HG03196 (cell line): ENCODE data around the gene RCAN1.

Experiments
- ATAC-seq: cut with Tn5 transposase; IDR thresholded peaks from one replicate; pipeline ENCODE4 v1.9.1; 2021; ENCODE audit not compliant: unreplicated experiment

Gene RCAN1

DNA sequence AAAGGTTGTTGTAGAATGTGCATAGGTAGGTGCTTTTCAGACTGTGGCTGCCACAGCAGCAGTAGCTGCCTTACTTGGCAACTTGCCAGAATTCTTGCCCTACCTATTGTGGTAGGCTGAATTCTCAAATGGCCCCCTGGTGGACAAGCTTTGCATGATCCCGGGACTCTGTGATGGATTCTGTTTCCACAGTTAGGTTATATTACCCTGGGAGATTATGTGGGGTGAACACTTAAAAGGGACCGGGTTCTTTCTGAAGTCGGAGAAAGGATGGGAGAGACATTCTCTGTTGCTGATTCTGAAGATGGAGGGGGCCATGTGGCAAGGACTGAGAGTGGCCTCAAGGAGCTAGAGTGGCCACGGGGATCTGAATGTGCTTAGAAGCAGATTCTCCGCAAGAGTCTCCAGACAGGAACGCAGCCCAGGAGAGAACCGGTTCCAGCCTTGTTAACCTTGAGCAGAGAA is 70.8 kb downstream of the RCAN1 start:
- ATAC-seq, result no peak

DNA sequence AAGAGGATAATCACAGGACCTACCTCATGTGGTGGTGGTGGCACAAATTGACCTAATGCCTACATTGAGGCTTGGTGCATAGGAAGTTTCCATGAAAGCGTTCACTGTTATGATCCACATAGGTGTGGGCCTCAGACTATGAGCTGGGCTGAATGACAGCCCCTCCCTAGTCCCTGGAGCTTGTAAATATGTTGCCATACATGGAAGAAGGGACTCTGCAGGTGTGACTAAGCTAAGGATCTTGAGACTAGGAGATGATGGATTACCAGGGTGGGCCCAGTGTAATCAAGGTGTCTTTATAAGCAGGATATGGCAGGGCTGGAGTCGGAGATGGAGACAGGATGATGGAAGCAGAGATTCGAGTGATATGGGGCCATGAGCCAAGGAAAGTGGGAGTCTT is 71.9 kb downstream of the RCAN1 start:
- no peak for ATAC-seq

DNA sequence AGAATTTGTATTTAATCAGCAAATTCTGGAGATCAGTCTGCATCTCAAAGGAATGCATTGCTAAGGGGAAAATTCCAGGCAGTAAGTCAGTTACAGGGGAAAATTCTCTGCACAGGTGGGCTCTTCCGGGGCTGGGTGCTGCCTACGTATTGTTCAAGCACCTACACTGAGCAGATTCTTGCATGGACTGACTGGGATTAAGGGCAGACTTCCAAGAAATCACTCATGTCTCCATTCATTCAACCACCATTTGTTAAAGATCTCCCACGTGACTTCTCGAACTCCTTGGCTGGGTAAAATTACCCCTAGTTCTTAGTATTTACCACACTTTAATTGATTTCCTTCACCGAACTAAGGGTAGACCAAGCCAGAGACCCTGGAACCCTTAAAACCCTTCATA is 74.7 kb downstream of the RCAN1 start:
- no peak for ATAC-seq

DNA sequence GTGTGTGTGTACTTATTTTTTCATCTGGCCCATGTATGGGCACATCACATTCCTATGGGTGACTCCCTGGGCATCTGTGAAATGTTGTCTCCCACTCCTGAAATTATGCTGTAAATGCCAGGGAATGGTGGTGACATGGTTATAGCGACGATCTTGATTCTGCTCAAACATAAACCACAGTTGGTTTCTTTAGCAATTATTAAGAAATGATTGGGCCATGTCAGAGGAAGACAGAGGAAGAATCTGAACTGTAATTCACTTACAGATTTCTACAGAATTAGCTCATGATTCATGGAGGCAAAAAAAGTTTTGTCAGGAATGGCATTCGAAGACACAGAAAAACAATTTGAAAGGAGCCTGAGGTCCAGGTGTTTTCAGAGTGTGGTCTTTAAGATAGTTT is 77.1 kb downstream of the RCAN1 start:
- no peak for ATAC-seq

DNA sequence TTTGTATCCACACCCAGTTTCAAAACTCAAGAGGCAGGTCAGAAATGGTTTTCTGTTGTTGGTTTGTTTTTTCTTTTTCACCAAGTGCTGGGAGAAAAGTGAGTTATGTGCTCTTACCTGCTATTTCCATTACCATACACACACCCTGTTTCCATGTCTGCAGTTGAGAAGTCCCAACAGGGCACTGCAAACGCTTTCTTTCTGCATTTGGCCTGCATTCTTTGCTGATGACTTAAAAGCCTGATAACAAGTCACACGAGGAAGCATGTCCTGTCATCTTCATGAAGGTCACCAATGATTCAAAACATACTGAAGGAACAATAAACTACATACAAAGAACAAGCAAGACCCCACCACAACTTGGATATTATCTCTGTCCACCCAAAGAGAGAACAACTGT is 78.1 kb downstream of the RCAN1 start:
- no peak for ATAC-seq

DNA sequence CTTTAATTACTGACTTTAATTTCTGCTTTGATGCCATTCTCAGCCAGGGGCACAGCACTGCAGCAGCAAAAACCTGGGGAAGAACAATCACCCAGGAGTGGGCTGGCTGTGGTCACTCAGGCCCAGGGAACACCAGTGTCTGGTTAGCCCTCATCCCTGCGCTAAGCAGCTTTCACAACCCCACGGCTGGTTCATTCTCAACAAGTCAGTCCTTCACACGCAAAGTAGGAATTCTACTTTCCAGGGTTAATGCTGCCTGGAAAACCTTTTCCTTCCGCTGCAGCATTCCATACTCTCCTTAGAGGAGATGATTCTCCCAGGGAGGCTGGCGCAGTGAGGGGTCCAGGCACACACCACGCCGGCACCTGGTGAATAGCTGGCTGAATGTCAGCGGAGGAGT is 78.6 kb downstream of the RCAN1 start:
- no peak for ATAC-seq

DNA sequence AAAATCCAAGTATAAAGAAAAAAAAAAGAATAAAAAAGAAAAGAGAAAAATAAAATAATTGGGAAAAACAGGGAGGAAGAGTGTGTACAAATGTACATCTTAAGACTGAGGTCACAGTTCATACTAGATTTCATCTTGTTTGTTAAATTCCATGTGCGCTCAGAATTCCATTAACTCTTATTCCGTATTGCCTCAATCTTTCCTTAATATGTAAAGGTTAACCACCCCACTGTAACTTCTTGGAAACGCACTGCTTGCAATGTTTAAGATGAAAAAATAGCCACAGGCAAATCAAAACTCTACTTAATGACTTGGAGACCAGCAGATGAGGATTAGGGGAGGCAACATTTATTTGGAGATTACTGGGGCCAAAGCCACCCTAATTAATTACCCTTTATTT is 79.0 kb downstream of the RCAN1 start:
- ATAC-seq, result no peak

DNA sequence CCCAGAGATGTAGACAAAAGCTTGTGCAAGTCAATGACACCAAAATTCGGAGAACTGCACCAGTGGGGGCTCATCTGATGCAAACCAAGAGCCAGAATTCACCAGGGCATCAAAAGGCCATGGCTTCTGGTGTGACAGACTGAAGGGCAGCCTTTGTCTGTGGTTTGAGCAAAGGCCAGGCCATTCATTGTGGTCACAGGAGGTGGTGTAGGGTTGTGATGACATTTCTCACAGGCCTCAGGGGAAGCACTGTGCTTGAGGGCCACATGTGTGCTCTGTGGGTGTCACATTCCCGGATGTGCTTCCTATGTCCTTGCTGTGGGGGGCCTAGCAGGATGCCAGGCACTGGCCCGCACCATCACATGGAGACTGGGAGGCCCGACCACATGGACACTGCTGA is 80.4 kb downstream of the RCAN1 start:
- no peak for ATAC-seq

DNA sequence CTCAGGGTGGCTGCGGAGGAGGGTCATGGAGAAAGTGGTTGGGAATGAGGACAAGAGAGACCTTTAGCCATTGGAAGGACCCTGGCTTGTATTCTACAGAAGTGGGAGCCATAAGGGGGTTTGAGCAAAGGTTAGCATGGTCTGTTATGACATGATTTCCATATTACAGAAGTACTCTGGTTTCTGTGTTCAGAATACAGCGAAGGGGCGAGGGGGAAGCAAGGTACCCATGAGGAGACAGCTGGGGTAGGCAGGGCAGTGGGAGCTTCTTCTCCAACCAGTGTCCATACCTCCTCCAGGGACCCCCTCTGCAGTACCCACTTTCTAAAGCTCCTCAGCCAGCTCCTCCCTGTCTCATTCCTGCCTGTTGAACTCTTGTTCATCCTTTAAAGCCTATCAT is 81.0 kb downstream of the RCAN1 start:
- no peak for ATAC-seq

DNA sequence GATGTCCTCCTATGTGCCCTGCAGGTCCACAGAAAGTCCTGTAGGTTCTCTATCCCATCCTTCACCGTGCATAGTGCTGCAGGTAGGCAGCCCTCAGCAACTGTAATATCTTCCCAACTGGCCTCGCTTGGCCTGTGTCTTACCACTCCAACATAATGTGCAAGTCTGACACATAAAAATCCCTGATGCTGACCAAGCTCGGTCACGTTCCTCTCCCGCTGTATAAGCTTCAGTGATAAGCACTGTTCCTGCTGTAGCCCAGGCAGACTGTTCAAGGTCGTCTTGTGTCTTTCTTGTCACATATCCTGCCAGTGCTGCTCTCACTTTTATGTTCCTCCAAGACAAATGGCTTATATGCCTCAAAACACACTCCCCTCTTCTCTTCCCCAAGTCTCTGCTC is 83.5 kb downstream of the RCAN1 start:
- no peak for ATAC-seq

DNA sequence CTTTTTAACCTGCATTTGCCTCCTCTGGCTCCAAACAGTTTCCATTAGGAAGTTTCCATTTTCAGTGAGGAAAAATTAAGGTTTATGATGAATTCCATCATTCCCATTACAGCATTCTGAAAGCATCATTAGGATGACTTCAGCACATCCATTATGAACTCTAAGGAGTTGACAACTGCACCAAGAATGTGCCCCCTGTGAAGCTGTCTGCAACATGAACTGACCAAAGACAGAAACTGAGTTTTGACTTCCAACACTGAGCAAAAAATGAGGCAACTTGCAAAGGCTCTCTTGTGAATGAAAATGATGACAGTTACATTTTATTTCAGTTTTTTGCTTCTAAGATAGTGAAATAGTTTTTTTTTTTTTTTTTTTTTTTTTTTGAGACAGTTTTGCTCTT is 84.7 kb downstream of the RCAN1 start:
- ATAC-seq, result no peak

DNA sequence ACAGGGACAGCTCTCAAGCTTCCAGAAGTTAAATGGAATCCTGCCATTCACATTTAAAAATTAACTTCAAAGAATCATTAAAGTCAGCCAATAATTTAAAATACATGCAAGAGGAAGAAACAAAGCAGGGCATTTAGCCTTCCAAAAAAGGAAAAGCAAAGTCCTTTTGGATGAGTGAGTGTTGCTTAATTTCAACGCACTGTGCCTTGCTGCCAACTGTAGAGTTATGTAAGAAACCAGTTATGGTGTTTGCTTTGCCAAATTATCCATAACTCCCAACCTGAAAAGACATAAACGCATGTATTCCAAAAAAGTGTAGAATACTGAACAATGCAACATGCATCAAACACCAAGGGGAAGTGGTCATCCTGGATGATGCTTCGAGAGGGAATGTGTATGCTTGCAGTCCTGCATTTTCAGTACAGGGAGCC is 86.8 kb downstream of the RCAN1 start:
- no peak for ATAC-seq

DNA sequence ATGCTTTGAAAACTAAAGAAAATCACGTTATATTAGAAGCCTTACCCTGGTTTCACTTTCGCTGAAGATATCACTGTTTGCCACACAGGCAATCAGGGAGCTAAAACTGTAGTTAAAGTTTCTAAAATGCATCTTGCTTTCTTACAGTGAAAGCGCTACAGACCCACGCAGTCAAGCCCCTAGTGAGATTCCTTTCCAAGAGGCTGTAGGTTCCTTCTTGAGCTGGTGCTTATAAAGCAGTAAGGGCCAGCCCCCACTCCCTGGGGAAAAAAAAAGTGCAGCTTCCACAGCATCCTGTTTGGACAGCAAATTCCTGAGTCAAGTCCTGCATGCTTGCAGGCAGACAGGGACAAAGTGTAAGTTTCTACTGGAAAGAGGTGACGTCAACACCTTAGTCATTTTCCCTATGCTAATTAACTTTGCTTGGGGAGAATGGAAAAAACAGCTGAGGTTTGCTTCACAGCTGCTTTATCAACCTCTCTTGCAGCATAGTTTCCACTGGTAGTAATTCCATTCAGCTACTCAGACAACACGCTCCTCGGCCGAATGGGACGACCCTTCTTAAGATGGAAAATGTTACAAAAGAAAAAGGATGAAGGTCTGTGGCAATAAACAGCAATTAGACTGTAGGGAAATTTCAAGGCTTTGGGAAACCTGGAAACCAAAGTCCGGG is 88.2 kb downstream of the RCAN1 start:
- no peak for ATAC-seq

DNA sequence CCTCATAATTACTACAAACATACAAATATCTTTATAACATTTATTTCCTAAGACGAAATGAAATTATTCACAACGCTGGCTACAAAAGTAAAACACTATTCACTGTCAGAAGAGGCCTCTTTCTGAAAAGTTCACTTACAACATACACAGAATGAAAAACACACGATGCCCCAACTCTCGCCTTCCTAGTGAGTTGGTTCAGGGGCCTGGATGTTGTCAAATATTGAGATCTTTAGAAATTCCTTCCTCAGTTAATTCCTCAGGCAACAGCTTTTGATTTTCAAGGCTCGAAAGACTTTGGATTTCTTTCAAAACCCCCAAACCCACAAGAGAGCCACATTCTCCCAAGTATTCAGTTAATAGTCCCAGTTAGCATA is 88.7 kb downstream of the RCAN1 start:
- no peak for ATAC-seq

DNA sequence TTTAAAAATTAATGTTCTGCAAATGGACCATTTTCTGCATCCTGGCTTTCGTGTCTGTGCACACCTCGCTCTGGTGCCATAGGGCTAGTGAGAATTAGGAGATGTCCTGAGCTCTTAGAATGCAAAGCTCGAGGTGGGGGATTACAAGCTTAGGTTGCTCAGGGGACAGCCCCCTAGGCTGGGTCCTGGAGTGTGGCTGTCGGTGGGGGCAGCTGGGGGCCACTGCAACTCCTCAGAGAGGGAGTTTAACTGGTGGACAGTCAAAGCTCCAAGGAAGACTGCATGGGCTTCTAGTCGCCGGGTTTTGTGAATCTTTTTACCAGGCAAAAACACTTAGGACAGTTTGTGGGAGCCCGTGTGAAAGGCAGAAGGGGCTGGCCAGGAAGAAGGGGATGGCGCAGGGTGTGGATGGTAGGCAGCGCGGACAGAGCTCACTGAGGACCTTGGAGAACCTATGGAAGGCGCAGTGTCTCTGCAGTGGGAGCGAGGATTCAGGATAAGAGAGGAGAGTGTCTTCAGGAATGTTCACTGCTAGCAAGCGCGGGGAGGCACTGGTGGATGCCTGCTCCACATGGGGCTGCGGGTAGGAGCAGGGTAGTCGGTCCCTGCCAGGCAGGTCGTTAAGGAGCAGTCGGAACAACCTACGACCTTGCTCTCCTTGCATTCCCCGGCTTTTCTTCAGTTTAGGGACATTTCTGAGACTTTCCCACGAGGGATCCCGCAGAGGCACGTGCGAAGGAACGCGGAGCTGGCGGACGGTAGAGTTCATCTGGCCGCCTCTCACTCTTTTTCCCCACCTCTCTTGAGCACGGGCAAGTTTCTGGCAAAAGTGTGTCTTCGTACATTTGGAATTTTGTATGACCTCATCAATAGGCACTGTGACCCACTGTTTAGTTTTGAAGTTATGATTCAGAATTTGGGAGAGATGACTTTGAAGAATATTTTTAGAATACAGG is 90.0 kb downstream of the RCAN1 start:
- ATAC-seq, result no peak

DNA sequence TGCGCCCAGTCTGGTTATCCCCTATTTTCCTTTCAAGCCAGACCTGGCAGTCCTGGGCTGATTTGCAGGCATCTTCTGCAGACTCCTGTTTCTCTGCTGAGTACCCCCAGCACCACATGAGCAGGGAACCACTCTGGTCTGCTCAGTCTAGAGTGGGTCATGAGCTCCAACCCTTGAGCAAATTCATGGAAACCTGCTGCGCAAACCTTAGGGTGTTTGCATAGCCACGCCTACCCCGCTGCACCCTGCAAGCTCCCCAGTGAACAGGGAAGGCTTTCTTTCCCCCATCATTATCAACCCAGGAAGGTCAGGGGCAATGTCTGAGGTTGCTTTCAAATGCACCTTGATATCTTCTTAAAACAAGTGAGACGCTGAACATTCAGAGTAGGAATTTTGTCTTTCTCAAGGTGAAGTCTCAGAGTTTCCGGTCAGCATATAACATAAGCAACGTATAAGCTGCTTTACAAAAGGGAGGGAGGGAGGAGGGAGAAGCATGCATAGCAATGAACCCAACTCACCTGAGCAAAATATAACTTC is 91.8 kb downstream of the RCAN1 start:
- ATAC-seq, result no peak

DNA sequence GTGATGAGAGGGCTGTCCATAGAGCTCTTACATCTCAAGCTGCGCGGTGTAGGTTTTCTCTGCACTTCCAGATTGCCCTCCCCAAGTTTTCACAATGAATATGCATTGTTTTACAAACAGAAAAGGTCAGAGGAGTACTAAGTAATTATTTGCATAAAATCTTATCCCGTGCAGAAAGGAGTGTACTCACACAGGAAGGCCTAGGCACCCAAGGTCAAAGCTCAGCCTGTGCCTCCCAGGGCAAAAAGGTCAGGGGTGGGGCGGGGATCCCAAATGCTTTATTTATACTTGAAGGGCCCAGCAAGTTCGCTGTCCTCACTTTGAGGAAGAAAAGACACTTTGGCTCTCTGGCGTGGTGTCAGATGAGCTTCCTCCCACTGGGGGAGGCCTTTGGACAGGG is 92.6 kb downstream of the RCAN1 start:
- ATAC-seq, result no peak

DNA sequence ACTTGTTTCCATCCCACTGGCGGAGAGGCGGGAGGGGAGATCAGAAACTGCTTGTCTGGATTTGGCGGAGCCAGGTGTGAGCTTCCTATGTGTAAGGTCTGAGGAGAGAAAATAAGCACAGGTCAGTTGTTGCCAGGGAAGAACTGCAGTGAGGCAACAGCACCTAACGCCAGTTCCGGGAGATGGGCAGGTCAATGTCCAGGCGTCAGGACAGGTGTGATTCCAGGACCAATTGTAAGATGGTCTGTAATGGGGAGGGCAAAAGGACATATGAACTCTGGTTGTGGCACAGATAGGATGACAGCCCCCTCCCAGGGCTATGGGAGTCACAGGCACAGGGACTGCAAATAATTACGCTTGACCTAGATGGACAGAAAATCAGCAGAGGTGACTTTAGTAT is 93.4 kb downstream of the RCAN1 start:
- ATAC-seq, result no peak

DNA sequence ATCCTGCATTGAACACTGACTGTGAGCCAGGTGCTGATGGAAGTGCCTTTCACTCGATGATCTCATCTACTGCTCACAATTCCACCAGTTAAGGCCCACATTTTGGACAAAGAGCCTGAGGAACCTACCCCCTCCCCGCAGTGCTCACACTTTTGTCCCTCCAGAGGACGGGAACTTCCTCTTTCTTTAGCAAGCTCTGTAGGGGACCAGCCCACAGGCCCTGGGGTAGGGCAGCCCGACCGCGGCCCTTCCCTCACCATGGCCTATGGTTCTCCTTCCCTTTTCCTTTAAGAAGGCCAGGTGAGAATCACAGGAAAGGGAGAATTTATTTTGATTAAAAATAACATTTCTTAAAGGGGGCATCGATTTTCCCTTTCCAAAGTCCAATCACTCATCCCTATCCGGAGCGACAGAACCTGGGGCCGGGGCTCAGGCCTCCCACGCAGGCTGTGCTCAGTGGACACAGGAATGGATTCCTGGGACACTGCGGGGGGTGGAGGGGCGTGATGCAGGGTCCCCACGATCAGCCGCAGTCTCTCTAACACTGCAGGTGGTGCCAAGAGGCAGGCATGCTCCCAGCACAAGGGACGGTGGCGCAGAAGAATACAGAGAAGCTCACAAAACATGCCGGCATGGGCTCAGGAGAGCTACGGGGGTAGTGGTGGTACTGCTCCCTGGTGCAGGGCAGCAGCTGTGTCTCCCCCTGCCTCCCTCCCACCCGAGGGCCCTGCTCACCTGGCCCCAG is 94.0 kb downstream of the RCAN1 start:
- no peak for ATAC-seq

DNA sequence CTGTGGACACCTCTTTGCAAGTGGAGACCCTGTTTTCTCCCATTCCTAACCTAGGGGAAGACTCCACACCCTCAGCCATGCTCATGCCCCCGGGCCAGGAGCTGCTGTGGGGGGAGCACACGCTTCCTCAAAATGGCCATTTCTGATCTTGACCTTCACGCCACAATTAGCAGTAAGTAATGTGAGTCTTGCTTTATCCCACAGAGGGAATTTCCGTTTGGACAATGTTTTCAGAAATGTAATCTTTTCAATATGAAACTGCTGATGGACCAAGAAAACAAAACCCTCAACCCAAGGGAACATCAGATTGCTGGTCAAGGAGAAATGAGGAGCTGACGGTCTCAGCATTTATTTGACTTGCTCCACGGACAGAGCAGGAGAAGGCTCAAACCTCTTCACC is 94.6 kb downstream of the RCAN1 start:
- no peak for ATAC-seq

DNA sequence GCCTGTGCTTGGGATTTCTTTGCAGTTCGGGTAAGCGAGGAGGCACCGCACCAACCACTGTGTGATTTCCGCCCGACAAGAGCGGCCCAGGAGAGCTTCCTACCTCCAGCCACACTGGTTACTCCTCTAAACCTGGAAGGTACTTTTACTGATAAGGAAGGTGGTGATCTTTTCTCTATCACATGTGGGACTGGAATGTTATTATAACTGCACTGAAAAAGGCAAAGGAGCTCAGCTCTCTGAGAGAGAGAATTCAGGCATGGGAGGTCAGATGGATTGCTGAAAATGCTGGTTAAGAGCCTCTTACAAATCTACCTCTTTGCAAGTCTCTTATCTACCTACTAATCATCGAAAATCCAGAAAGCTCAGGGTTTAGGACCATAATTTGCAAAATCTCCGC is 95.2 kb downstream of the RCAN1 start:
- ATAC-seq, result no peak
